ENCODE data around the gene ZNF709. TPM values are rescaled to one million over a fixed set of nuclear protein-coding genes. Genes with fewer than 3 reads are reported as not detected.
"Not testable (repeated sequence)": the region's sequence is repeated elsewhere in the genome, so short reads cannot be mapped to it uniquely, and the experiment has no call there.

The ZNF709 gene
- total RNA-seq, 1 experiment from 2014 or later: not detected

DNA sequence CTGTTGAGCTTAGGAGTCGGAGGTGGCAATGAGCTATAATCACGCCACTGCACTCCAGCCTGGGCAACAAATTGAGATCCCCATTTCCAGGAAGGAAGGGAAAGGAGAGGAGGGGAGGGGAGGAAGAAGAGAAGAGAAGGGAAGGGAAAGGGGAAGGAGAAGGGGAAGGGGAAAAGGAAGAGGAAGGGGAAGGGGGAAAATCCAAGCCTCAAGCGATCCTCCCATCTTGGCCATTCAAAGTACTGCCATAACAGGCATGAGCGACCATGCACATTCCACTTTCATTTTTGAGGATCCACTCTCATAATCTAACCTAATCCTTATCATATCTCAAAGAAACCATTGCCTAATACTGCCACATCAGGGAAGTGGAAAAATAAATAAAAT, 58.7 kb downstream of the ZNF709 start (continued):
- TF ChIP-seq, protein P1, sequence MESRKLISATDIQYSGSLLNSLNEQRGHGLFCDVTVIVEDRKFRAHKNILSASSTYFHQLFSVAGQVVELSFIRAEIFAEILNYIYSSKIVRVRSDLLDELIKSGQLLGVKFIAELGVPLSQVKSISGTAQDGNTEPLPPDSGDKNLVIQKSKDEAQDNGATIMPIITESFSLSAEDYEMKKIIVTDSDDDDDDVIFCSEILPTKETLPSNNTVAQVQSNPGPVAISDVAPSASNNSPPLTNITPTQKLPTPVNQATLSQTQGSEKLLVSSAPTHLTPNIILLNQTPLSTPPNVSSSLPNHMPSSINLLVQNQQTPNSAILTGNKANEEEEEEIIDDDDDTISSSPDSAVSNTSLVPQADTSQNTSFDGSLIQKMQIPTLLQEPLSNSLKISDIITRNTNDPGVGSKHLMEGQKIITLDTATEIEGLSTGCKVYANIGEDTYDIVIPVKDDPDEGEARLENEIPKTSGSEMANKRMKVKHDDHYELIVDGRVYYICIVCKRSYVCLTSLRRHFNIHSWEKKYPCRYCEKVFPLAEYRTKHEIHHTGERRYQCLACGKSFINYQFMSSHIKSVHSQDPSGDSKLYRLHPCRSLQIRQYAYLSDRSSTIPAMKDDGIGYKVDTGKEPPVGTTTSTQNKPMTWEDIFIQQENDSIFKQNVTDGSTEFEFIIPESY (IDR thresholded peaks at IDR 0.05; ENCODE audit: extremely low read depth, insufficient replicate concordance, low read length): no peak
- TF ChIP-seq EGR1 (IDR thresholded peaks at IDR 0.05; ENCODE audit: low read depth) (no peak), TCF7L2 (IDR thresholded peaks at IDR 0.05; ENCODE audit: borderline replicate concordance, extremely low read depth, insufficient read depth, insufficient read length) (no peak)

DNA sequence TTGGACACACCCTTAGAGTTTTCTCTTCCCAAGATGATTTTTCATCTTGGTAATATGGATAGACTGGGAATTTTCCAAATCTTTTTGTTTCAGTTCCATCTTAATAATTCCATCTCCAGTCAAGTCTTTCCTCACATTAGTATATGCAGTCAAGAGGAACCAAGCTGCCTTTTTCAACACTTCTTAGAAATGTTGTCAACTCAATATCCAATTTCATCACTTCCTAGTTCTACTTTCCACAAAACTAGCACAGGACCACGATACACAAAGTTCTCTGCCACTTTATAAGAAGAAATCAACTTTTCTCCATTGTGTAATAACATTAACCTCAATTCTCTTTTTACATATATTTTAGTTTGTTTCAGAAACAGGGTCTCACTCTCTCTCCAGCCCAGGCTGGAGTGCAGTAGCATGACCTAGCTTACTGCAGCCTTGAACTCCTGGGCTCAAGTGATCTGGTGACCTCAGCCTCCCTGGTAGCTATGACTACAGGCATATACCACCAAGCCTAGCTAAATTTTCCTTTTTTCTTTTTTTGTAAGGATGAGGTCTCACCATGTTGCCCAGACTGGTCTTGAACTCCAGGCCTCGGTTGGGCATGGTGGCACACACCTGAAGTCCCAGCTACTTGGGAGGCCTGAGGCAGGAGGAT, 59.3 kb downstream of the ZNF709 start:
- H3K27ac ChIP-seq (ENCODE audit: low read depth, low read length): no peak overlapping the region
- no peak overlapping the region for H3K4me3 ChIP-seq (replicated peaks in 1 of 2; ENCODE audit: low read depth in 1 of 2, low read length in 2 of 2)
- H3K27me3 ChIP-seq (ENCODE audit: insufficient read depth, low read length): no peaks in the 10 kb centered on the region
- H3K36me3 ChIP-seq (ENCODE audit: control insufficient read depth in 1 of 2, insufficient read depth in 2 of 2, low read length in 2 of 2): no peaks in the 10 kb centered on the region
- H3K9me3 ChIP-seq (ENCODE audit: control insufficient read depth in 1 of 2, insufficient read depth in 1 of 2, low read depth in 1 of 2, low read length in 2 of 2): peaks cover 6 to 9% of the 10 kb centered on the region in 2 experiments; a peak in 2 of 4 replicates
- no TSS peak for BruUV-seq (replicated peaks)
- no peak overlapping the region for H2AFZ ChIP-seq (ENCODE audit: low read depth, low read length, poor library complexity, severe bottlenecking)
- RAD21 ChIA-PET (ENCODE audit: low non-redundant PET in 1 of 2, low total read pairs in 2 of 2, uncharacterized antibody in 2 of 2, unreplicated experiment in 2 of 2): no interaction called here
- no peaks in the 10 kb centered on the region for H3K4me1 ChIP-seq (ENCODE audit: control insufficient read depth in 1 of 2, insufficient read depth in 2 of 2, low read length in 2 of 2)
- no peak for ATAC-seq
- no peak overlapping the region for H3K4me2 ChIP-seq (ENCODE audit: low read length)
- no peak for TF ChIP-seq ELF1 (IDR thresholded peaks at IDR 0.05; ENCODE audit: borderline replicate concordance, low read depth)
- no peak for TF ChIP-seq SRF (IDR thresholded peaks at IDR 0.05; ENCODE audit: low read depth)
- TF ChIP-seq, protein P2, sequence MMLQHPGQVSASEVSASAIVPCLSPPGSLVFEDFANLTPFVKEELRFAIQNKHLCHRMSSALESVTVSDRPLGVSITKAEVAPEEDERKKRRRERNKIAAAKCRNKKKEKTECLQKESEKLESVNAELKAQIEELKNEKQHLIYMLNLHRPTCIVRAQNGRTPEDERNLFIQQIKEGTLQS (IDR thresholded peaks at IDR 0.05): no peak
- TF ChIP-seq, protein P3, sequence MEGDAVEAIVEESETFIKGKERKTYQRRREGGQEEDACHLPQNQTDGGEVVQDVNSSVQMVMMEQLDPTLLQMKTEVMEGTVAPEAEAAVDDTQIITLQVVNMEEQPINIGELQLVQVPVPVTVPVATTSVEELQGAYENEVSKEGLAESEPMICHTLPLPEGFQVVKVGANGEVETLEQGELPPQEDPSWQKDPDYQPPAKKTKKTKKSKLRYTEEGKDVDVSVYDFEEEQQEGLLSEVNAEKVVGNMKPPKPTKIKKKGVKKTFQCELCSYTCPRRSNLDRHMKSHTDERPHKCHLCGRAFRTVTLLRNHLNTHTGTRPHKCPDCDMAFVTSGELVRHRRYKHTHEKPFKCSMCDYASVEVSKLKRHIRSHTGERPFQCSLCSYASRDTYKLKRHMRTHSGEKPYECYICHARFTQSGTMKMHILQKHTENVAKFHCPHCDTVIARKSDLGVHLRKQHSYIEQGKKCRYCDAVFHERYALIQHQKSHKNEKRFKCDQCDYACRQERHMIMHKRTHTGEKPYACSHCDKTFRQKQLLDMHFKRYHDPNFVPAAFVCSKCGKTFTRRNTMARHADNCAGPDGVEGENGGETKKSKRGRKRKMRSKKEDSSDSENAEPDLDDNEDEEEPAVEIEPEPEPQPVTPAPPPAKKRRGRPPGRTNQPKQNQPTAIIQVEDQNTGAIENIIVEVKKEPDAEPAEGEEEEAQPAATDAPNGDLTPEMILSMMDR (IDR thresholded peaks at IDR 0.05 in 2 of 3, conservative IDR thresholded peaks at IDR 0.05 in 1 of 3; ENCODE audit: borderline replicate concordance in 1 of 3, insufficient read depth in 1 of 3, low read depth in 2 of 3, low read length in 2 of 3): no peak
- H3K9me2 ChIP-seq (ENCODE audit: insufficient read depth): no peaks in the 10 kb centered on the region
- intact Hi-C loops (cut with micrococcal nuclease): no loop called here
- POLR2A ChIA-PET: no interaction called here
- H3K9ac ChIP-seq (ENCODE audit: low read length): no peak overlapping the region
- H3K79me2 ChIP-seq (ENCODE audit: insufficient read depth, low read length): no peaks in the 10 kb centered on the region
- no peaks in the 10 kb centered on the region for H4K20me1 ChIP-seq (ENCODE audit: insufficient read depth)
- CTCF ChIA-PET: no interaction called here
- no peak for DNase-seq (ENCODE audit: low read depth, low spot score)

DNA sequence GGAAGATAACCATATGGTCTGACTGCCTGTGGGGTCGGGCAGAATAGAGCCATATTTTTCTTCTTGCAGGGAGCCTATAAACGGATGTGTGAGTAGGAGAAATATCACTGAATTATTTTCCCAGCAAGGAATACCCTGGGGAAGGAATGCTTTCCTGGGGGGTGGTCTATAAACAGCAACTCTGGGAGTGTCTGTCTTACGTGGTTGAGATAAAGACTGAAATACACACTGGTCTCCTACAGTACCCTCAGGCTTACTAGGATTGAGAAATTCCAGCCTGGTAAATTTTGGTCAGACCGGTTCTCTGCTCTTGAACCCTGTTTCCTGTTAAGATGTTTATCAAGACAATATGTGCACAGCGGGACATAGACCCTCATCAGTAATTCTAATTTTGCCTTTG, 67.3 kb downstream of the ZNF709 start:
- RAD21 ChIA-PET (ENCODE audit: low non-redundant PET in 1 of 2, low total read pairs in 2 of 2, uncharacterized antibody in 2 of 2, unreplicated experiment in 2 of 2): not testable (repeated sequence)

More for the DNA sequence above, 67.3 kb downstream of the ZNF709 start:
- H2AFZ ChIP-seq (ENCODE audit: low read depth, low read length, poor library complexity, severe bottlenecking); H3K9me3 ChIP-seq (ENCODE audit: control insufficient read depth in 1 of 2, insufficient read depth in 1 of 2, low read depth in 1 of 2, low read length in 2 of 2); H3K9ac ChIP-seq (ENCODE audit: low read length); ATAC-seq; H3K36me3 ChIP-seq (ENCODE audit: control insufficient read depth in 1 of 2, insufficient read depth in 2 of 2, low read length in 2 of 2); BruUV-seq (replicated peaks); H3K79me2 ChIP-seq (ENCODE audit: insufficient read depth, low read length); H3K4me2 ChIP-seq (ENCODE audit: low read length); H3K9me2 ChIP-seq (ENCODE audit: insufficient read depth); CTCF ChIA-PET; intact Hi-C loops (cut with micrococcal nuclease); H3K4me3 ChIP-seq (replicated peaks in 1 of 2; ENCODE audit: low read depth in 1 of 2, low read length in 2 of 2); POLR2A ChIA-PET; DNase-seq (ENCODE audit: low read depth, low spot score); H3K27me3 ChIP-seq (ENCODE audit: insufficient read depth, low read length); H3K27ac ChIP-seq (ENCODE audit: low read depth, low read length); H4K20me1 ChIP-seq (ENCODE audit: insufficient read depth); H3K4me1 ChIP-seq (ENCODE audit: control insufficient read depth in 1 of 2, insufficient read depth in 2 of 2, low read length in 2 of 2): not testable (repeated sequence)
